Central memory CD4-positive, alpha-beta T cell (primary cell): ENCODE results near the gene PRKAB2.
"Not testable (repeated sequence)": the region's sequence is repeated elsewhere in the genome, so short reads cannot be mapped to it uniquely, and the experiment has no call there.

Source experiments
- DNase-seq: peaks from one replicate; pipeline ENCODE4 v3.0.0; 2022

Gene PRKAB2

GRCh38 chr1:147171399-147172167, 687 bp downstream of the PRKAB2 start:
- no peak for DNase-seq

- no peak for DNase-seq
Observed at GRCh38 chr1:147169840-147170674, 2.2 kb downstream of the PRKAB2 start.

GRCh38 chr1:147169171-147169570, 3.1 kb downstream of the PRKAB2 start:
- no peak for DNase-seq

- DNase-seq, result no peak
Observed at GRCh38 chr1:147168626-147169058, 3.6 kb downstream of the PRKAB2 start.

GRCh38 chr1:147167365-147167764, 4.9 kb downstream of the PRKAB2 start:
- DNase-seq, result no peak

- no peak for DNase-seq
Observed at GRCh38 chr1:147163019-147163418, 9.3 kb downstream of the PRKAB2 start.

GRCh38 chr1:147162093-147162492, 10.2 kb downstream of the PRKAB2 start:
- no peak for DNase-seq

- not testable (repeated sequence) for DNase-seq
Observed at GRCh38 chr1:147157116-147157515, 15.2 kb downstream of the PRKAB2 start.

GRCh38 chr1:147156642-147157041, 15.6 kb downstream of the PRKAB2 start:
- no peak for DNase-seq

GRCh38 chr1:147152772-147153171, 19.5 kb downstream of the PRKAB2 start:
- DNase-seq, result no peak

- DNase-seq, result no peak
Observed at GRCh38 chr1:147151244-147151643, 21.0 kb downstream of the PRKAB2 start.

GRCh38 chr1:147142886-147143285, 29.4 kb downstream of the PRKAB2 start:
- DNase-seq, result no peak

GRCh38 chr1:147130721-147131120, 41.5 kb downstream of the PRKAB2 start:
- not testable (repeated sequence) for DNase-seq

- DNase-seq, result no peak
Observed at GRCh38 chr1:147129116-147129873, 43.0 kb downstream of the PRKAB2 start.

GRCh38 chr1:147124266-147124665, 48.0 kb downstream of the PRKAB2 start:
- DNase-seq, result no peak

GRCh38 chr1:147117109-147117508, 55.2 kb downstream of the PRKAB2 start:
- DNase-seq, result no peak

- no peak for DNase-seq
Observed at GRCh38 chr1:147115496-147115895, 56.8 kb downstream of the PRKAB2 start.

GRCh38 chr1:147115079-147115478, 57.2 kb downstream of the PRKAB2 start:
- not testable (repeated sequence) for DNase-seq

- DNase-seq, result not testable (repeated sequence)
Observed at GRCh38 chr1:147114353-147114752, 57.9 kb downstream of the PRKAB2 start.

- no peak for DNase-seq
Observed at GRCh38 chr1:147111381-147112130, 60.7 kb downstream of the PRKAB2 start.

- no peak for DNase-seq
Observed at GRCh38 chr1:147110872-147111271, 61.4 kb downstream of the PRKAB2 start.

- DNase-seq, result no peak
Observed at GRCh38 chr1:147110434-147110833, 61.8 kb downstream of the PRKAB2 start.
